Stimulated activated CD4-positive, alpha-beta T cell treated with anti-CD3 and anti-CD28 coated beads, Interleukin-2, amount 100 ng/mL, for 48 hours (primary cell): ENCODE results near the gene VPS35.
"Not testable (repeated sequence)": the region's sequence is repeated elsewhere in the genome, so short reads cannot be mapped to it uniquely, and the experiment has no call there.

Experiments used
- DNase-seq, 2 donors: peaks; one replicate each; pipeline ENCODE4 v3.0.0-alpha.2; 2020

Gene VPS35

GRCh38 chr16:46650254-46650623, 38.7 kb downstream of the VPS35 start:
- no peak for DNase-seq

DNA sequence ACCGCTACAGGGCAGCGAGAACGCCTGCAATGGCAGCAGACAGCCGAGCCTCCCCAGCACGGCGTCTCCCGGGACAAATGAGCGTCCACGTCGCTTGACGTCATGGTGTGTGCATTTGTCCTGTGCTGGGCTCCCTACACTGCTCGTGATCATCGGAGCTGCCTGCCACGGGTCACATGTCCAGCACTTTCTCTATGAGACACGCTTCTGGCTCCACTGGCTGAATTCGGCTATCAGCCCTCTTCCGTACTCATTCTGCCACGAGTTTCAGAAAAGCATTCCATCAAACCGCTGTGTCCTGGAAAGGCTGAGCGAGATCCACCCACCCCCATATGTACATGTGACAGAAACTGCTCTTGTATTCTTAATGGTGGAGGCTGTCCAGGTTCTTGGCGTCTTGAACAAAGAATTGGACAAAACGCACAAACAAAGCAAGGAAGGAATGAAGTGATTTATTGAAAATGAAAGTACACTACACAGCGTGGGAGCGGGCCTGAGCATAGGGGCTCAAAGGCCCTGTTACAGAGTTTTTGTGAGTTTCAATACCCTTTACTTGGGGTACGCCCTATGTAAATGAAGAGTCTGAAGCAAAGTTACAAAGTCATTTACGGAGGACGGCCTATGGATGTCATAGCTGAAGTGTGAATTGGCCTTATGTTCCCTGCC, 39.3 kb downstream of the VPS35 start:
- DNase-seq = no peak

GRCh38 chr16:46648656-46649055, 40.3 kb downstream of the VPS35 start:
- DNase-seq = no peak

DNA sequence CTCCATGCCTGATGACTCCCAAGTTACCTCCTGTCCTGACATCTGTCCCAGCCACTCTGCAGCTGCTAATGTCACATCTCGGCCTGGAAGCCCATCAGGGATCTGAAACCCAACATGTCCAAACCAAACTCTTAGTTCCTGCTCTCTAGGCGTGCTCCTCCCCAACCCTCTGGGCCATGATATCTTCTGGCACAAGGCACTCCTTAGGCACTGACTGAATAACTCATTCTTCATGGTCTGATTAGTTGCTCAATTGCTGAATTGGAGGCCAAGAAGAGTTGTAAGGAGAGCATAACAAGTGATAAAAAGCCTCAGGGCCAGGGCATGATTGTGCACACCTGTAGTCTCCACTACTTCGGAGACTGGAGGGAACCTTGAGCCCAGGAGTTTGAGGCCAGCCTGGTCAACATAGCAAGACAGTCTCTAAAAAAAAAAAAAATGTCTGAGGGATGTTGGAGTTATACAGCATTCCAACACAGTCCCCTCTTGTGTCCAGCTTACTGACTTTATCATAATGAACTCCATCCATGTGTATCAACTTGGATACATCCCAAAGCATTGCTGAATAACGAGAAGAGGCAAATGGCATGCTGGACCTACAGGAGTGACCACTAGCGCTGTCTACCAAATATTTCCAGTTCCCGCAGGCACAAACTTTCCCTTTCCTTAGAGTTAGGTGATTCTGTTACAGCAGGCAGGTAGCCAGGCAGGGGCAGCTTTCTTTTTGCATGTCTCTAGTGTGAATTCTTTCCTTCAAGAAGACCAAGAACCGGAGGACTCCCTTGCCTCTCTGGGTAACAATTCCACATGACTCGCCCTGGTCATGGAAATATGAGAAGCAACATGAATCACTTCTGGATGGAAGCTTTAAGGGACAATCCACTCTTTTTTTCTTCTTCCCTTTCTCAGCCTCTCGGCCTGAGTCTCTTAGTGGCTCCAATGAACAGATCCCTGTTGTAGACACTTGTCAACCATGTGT, 49.7 kb downstream of the VPS35 start:
- no peak for DNase-seq

DNA sequence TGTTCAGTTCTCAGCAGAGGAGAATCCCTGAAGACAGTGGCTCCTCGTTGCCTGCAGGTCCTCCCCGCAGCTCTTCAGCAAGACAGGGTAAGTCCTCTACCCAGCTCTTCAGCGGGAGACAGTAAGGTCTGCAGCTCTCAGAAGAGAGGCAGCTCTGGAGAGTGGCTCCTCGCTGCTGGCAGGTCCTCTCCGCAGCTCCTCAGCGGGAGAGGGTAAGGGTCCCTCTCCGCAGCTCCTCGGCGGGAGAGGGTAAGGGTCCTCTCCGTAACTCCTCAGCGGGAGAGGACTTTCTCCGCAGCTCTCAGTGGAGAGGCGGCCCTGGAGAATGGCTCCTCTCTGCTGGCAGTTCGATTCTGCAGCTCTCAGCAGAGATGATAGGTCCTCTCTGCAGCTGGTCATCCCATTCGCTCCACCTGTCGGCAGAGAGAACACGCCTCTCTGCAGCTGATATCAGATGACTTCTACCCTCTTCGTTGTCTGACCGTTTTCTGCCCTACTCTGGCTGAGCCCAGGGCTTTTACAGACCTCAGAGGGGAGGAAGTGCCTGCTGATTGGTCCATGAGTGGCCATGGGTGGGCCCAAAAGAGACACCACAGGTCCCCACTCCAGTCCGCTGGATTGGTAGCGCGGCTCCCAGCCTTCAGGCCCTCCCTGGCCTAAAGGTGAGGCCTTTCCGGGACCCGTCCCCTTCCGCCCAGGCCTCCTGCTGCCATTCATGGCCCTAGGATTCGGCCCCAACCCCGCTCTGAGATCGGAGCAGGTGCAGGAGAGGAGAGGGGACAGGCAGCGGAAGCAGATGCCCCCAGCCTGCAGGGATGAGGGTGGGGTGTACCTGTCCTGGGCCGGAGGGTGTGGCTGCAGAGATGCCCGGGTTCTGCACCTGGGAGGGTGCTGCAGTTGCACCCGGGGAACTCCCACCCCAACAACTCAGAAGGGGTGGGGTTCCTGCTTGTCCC, 55.9 kb downstream of the VPS35 start:
- no peak for DNase-seq

GRCh38 chr16:46629331-46630219, 59.4 kb downstream of the VPS35 start:
- DNase-seq = no peak

DNA sequence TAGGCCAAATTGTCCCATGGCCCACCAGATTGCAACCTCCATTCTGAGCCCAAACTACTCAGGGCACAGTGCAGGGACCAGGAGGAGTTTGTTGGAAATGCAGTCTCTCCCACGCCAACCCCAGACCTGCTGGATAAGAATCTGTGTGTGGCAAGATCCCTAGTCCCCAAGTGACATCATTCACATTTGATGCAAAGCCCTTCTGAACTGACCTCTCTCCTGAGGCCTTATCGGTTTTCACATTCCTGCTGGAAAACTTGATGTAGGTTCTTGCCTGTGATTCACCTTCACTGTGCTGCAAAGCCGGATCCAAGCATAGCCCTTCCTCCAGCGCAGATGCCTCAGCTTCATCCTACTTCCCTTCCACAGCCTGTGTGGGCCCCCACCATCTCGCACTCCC, 61.2 kb downstream of the VPS35 start:
- DNase-seq = no peak

DNA sequence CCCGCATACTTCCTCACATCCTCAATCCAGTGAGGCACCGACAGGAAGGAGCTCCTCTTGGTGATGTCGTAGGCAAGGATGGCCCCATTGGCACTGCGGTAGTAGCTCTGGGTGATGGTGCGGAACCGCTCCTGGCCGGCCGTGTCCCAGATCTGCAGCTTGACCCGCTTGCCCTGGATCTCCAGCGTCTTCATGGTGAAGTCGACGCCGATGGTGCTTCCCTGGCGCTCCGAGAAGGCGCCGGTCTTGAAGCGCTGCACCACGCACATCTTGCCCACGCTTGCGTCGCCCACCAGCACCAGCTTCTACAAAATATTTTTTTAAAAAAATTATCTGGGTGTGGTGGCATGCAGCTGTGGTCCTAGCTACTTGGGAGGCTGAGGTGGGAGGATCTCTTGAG, 62.3 kb downstream of the VPS35 start:
- DNase-seq = not testable (repeated sequence)

DNA sequence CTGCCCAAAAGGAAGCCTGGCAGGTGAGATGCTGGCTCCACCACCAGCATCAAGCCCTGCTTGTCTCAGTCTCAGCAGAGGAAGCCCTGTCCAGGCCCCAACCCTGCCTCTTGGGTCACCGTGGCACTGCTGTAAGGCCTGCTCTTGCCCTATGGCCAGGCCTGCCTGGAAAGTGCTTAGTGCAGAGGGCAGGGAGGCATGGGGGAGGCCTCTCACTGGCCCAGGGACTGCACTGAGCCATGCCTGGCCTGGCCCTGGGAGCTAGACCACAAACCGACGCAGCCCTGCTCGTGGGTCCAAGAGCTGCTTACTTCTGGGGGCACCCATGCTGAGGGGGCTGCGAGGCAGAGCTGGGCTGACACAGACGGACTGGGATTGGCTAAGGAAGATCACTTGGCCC, 64.1 kb downstream of the VPS35 start:
- DNase-seq = not testable (repeated sequence)

DNA sequence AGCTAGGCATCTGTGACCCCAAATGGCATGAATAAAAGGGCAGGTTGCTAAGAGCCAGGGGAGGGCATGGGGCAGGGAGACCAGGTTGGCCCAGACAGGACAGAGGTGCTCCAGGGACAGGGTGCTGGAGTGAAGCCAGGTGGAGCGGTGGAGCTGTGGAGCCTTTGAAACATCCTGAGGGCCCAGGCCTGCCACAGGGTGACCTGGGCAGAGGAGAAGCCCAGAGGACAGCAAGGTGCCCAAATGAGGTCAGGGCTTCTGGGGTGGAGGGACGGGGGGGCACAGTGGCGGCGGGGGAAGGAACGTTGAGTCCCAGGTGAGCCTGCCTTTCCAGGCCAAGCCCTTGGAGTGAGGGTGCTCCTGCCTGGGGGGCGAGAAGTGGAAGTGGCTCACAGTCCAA, 65.3 kb downstream of the VPS35 start:
- DNase-seq = not testable (repeated sequence)

DNA sequence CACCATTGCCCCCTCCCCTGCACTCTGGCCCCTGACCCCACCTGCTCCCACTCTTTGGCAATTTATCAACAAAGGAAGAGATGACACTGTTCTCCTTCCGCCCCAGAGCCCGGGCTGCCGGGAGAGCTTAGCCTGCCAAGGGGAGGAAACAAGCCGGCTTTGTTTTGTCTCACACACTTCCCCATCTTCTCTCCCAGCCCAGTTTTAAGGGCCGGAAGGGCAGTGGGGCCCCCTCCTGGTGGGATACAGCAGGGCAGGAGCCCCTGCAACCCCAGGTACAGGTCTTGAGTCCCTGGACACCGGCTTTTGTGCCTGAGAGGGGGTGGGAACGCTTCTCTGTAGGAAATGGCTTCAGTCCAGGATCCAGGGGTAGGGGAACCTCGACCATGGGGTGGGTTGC, 65.7 kb downstream of the VPS35 start:
- not testable (repeated sequence) for DNase-seq

- DNase-seq = no peak
These were observed 66.9 kb downstream of the VPS35 start for GRCh38 chr16:46621934-46622676.

GRCh38 chr16:46621006-46621933, 67.7 kb downstream of the VPS35 start, which contains the start of gene SHCBP1:
Gene SHCBP1 (minus strand): TSS chr16:46621379. CDS start chr16:46621359, 20 bp downstream.
- DNase-seq = peak; percentile 73 to 82

DNA sequence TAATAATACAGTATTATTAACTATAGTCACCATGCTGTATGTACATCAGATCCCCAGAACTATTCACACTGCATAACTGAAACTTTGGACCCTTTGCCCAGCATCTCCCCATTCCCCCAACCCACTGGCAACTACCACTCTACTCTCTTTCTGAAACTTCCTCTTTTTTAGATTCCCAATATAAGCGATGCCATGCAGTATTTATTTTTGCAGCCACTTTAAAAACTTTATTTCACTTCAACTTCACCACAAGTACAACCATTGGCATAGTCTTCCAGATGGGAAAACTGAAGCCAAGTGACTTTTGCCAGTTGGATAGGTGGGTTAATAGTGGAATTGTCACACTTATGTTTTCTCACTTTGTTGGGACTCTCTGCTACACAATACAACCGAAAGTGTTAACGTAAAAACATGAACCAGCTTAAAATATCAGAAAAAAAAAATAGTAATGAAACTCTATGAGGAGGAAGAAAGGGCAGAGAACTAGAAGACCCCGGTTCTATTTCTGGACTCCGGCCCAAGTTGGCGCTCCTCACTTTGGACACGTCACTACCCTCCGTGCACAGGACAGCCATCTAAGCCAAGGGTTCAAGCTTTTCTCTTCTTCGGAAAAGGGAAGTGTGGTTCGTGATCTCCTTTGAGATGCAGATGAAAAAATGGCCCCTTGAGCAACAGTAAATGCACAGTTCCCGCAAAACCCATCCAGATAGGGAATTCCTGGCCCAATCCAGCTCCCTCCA, 68.5 kb downstream of the VPS35 start:
- DNase-seq = peak in 1 of 2 donors; percentile 0

GRCh38 chr16:46618516-46618915, 70.5 kb downstream of the VPS35 start:
- DNase-seq = no peak

GRCh38 chr16:46614006-46614405, 75.0 kb downstream of the VPS35 start:
- no peak for DNase-seq

DNA sequence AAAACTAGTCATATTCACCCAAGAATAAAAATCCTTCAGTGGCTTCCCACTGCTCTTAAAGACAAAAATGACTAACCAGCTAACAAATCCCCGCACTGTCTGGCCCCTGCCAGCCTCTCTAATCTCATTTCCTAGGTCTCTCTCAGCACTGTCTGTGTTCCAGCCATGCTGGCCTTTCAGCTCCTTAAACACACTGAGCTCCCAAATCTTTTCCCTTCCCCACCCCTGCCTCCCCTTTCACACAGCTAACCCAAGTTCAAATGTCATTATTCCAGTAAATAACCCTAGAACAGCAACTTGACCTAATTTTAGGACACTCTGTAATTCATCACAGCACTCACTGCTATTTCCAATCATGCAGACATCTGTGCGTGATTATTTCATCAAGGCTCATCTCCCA, 75.6 kb downstream of the VPS35 start:
- no peak for DNase-seq

- DNase-seq = no peak
These were observed 76.9 kb downstream of the VPS35 start for GRCh38 chr16:46612121-46612520.

GRCh38 chr16:46607529-46607928, 81.4 kb downstream of the VPS35 start:
- no peak for DNase-seq
